SU-DHL-6 (cell line): ENCODE results near the gene PELI1.
A peak's percentile ranks its signal among the peaks of the same experiment; 100 is the strongest.

Source experiments
- H2AFZ ChIP-seq: fragments of 200-600 bp; sonication (generic); 2 replicates; pipeline ENCODE4 v1.6.1; 2014; ENCODE audit warnings: low read depth, mild to moderate bottlenecking, moderate library complexity, mixed read lengths, antibody characterized with exemption, low read length; ENCODE audit not compliant: severe bottlenecking
- H3F3A ChIP-seq: fragments of 200-600 bp; shearing (Covaris generic); 2 replicates; pipeline ENCODE4 v1.6.0; 2016; ENCODE audit warnings: antibody characterized with exemption, mild to moderate bottlenecking; ENCODE audit not compliant: insufficient read depth
- H3K27ac ChIP-seq: fragments of 200-600 bp; sonication (generic); 2 replicates; pipeline ENCODE4 v1.5.1; 2016; ENCODE audit warnings: low read depth, mild to moderate bottlenecking, low read length, moderate library complexity, mixed read lengths
- H3K27me3 ChIP-seq: fragments of 200-600 bp; sonication (generic), shearing (Covaris generic); 2 replicates; pipeline ENCODE4 v1.6.0; 2014; ENCODE audit warnings: mild to moderate bottlenecking, low read length
- H3K36me3 ChIP-seq: fragments of 200-600 bp; sonication (generic); 2 replicates; pipeline ENCODE4 v1.6.1; 2014; ENCODE audit warnings: mild to moderate bottlenecking, low read length, mixed read lengths
- H3K4me2 ChIP-seq: fragments of 300-600, 200-600 bp; shearing (Covaris generic), sonication (generic); 2 replicates; pipeline ENCODE4 v1.6.0; 2014; ENCODE audit warnings: low read length, low read depth, mild to moderate bottlenecking; ENCODE audit not compliant: poor library complexity, severe bottlenecking
- H3K4me3 ChIP-seq: fragments of 200-600 bp; sonication (generic); 2 replicates; pipeline ENCODE4 v1.5.1; 2014; ENCODE audit warnings: antibody characterized with exemption, low read length, mild to moderate bottlenecking, mixed read lengths; ENCODE audit not compliant: insufficient read depth, poor library complexity, severe bottlenecking
- H3K79me2 ChIP-seq: fragments of 200-600 bp; sonication (generic); 2 replicates; pipeline ENCODE4 v1.6.1; 2014; ENCODE audit warnings: mild to moderate bottlenecking, low read length, moderate library complexity; ENCODE audit not compliant: insufficient read depth
- H3K9ac ChIP-seq: fragments of 200-600 bp; sonication (generic); 2 replicates; pipeline ENCODE4 v1.7.0; 2014; ENCODE audit warnings: mild to moderate bottlenecking, low read length
- H3K9me2 ChIP-seq: fragments of 200-600 bp; sonication (generic); replicated peaks from 2 replicates; pipeline ENCODE4 v1.6.1; 2014; ENCODE audit warnings: low read length; ENCODE audit not compliant: insufficient read depth
- H3K9me3 ChIP-seq: fragments of 200-600 bp; sonication (generic); 2 replicates; pipeline ENCODE4 v1.6.1; 2014; ENCODE audit warnings: low read length, mixed read lengths; ENCODE audit not compliant: insufficient read depth
- H4K20me1 ChIP-seq: fragments of 200-600 bp; sonication (generic); 2 replicates; pipeline ENCODE4 v1.6.1; 2014; ENCODE audit warnings: low read depth, mild to moderate bottlenecking, antibody characterized with exemption, low read length, moderate library complexity, mixed read lengths
- EZH2phosphoT487 ChIP-seq: fragments of 200-600 bp; sonication (generic), shearing (Covaris generic); conservative IDR thresholded peaks from 2 replicates; pipeline ENCODE4 v1.6.1; 2018; ENCODE audit warnings: mild to moderate bottlenecking, antibody characterized with exemption, low read length, moderate library complexity, mixed read lengths
- TF ChIP-seq, protein P1 (sequence below): fragments of 200-600 bp; sonication (generic); IDR thresholded peaks from one replicate; pipeline ENCODE4 v1.5.1; 2017; ENCODE audit warnings: antibody characterized with exemption, mild to moderate bottlenecking, low read length, moderate library complexity; ENCODE audit not compliant: insufficient read depth, poor library complexity, severe bottlenecking

PELI1 gene

DNA sequence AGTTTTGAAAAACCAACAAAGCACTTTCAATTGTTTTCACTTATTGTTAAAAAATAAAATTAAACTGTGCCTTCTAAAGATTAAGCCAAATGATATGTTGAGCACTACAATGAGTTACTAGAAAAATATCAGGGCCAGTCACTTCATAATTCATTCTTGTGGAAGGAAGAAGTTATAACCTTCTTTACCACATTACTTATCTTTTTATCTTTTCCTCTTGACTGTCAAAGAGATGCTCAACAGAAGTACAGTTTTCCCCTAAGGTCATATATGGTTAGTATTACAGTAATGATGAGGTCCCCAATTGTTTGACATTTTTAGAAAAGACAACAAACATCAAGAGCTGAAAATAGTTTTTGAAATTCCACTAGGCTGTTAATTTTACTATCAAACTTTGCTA, 9.4 kb downstream of the PELI1 start:
- peak overlapping the region; percentile 2; the same call in 1 of the 2 replicates for H3K9ac ChIP-seq
- peak overlapping the region; percentile 92 for H3K4me2 ChIP-seq
- no peaks in the 10 kb centered on the region for H3K9me3 ChIP-seq
- H3K79me2 ChIP-seq, result peaks cover 100% of the 10 kb centered on the region
- peak overlapping the region; percentile 59 for H3K27ac ChIP-seq
- H2AFZ ChIP-seq, result no peak overlapping the region
- H4K20me1 ChIP-seq, result peaks cover 24% of the 10 kb centered on the region
- H3K4me3 ChIP-seq, result no peak overlapping the region
- no peaks in the 10 kb centered on the region for H3K9me2 ChIP-seq
- H3K27me3 ChIP-seq, result no peaks in the 10 kb centered on the region
- peaks cover 60% of the 10 kb centered on the region for H3F3A ChIP-seq
- H3K36me3 ChIP-seq, result peaks cover 43% of the 10 kb centered on the region
- TF ChIP-seq EZH2phosphoT487, result no peak
- TF ChIP-seq, protein P1, sequence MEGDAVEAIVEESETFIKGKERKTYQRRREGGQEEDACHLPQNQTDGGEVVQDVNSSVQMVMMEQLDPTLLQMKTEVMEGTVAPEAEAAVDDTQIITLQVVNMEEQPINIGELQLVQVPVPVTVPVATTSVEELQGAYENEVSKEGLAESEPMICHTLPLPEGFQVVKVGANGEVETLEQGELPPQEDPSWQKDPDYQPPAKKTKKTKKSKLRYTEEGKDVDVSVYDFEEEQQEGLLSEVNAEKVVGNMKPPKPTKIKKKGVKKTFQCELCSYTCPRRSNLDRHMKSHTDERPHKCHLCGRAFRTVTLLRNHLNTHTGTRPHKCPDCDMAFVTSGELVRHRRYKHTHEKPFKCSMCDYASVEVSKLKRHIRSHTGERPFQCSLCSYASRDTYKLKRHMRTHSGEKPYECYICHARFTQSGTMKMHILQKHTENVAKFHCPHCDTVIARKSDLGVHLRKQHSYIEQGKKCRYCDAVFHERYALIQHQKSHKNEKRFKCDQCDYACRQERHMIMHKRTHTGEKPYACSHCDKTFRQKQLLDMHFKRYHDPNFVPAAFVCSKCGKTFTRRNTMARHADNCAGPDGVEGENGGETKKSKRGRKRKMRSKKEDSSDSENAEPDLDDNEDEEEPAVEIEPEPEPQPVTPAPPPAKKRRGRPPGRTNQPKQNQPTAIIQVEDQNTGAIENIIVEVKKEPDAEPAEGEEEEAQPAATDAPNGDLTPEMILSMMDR, result no peak

DNA sequence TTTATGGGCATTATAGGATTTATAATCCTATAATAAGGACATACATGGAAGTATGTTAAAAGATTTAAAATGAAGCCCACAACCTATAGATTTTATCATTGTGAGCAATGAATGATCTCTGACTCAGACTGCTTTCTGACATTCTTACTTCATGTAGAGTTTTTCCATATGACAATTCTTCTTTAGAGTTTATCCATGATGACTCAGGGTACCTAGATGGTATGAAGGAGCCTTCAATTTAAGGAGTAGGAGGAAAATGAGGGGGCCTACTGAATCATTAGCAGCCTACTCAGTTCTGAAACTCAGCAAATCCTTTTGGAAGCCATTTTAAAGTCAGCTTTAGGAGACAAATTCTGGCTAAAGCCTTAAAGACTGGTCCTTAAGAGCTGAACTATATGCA, 10.4 kb downstream of the PELI1 start:
- TF ChIP-seq, protein P1, result no peak
- no peak for TF ChIP-seq EZH2phosphoT487
- Histone ChIP-seq H2AFZ (no peak overlapping the region), H3K4me3 (no peak overlapping the region), H3K27ac (peak overlapping the region; percentile 59; the same call in 1 of the 2 replicates), H3K9me3 (no peaks in the 10 kb centered on the region), H3K4me2 (peak overlapping the region; percentile 92), H3K36me3 (peaks cover 36% of the 10 kb centered on the region), H3K79me2 (peaks cover 100% of the 10 kb centered on the region), H4K20me1 (peaks cover 26% of the 10 kb centered on the region), H3K27me3 (no peaks in the 10 kb centered on the region), H3K9ac (no peak overlapping the region), H3F3A (peaks cover 61% of the 10 kb centered on the region), H3K9me2 (no peaks in the 10 kb centered on the region)

DNA sequence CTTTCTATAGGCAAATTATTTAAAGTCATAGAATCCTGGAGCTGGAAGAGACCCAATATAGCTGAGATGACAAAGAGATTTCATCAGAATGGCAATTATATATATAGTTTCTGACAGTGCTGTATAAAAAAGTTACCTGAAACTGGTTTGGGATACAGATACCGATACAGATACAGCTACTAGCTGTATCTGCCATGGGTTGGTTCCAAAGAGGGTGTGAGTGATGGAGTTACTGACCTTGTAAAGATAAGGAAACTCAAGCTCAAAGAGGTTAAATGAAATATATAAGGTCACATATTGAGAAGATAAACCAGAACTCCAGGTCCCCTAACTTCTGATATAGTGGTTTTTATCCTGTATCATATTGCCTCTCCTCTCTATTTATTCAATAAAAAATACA, 10.9 kb downstream of the PELI1 start:
- Histone ChIP-seq H3K9ac (no peak overlapping the region), H3K9me3 (no peaks in the 10 kb centered on the region), H3F3A (peaks cover 61% of the 10 kb centered on the region), H3K27me3 (no peaks in the 10 kb centered on the region), H3K4me2 (peak overlapping the region; percentile 92), H3K9me2 (no peaks in the 10 kb centered on the region), H3K79me2 (peaks cover 100% of the 10 kb centered on the region), H3K27ac (peak overlapping the region; percentile 59), H3K36me3 (peaks cover 38% of the 10 kb centered on the region), H3K4me3 (no peak overlapping the region), H2AFZ (no peak overlapping the region), H4K20me1 (peaks cover 27% of the 10 kb centered on the region)
- TF ChIP-seq, protein P1, result no peak
